AG04450 (cell line): ENCODE results near the gene TANC1. TPM values are rescaled to one million over a fixed set of nuclear protein-coding genes. Genes with fewer than 3 reads are reported as not detected.
A peak's percentile ranks its signal among the peaks of the same experiment; 100 is the strongest.
"Not testable (repeated sequence)": the region's sequence is repeated elsewhere in the genome, so short reads cannot be mapped to it uniquely, and the experiment has no call there.

ENCODE experiments used
- CTCF ChIA-PET: fragments of 300-600, 350-600 bp; formaldehyde crosslinking; extraction: SDS; loops from one replicate; lab custom pipeline; 2022; ENCODE audit warnings: antibody characterized with exemption, inconsistent platforms; lab: Charles Lee
- POLR2A ChIA-PET: fragments of 350-600 bp; formaldehyde crosslinking; extraction: SDS; loops from one replicate; lab custom pipeline; 2021; ENCODE audit warnings: antibody characterized with exemption, inconsistent platforms; lab: Yijun Ruan, JAX
- DNase-seq: peaks from one replicate; pipeline ENCODE4 v3.0.0-alpha.2; 2011; ENCODE audit warnings: low read depth, low spot score
- H3K27ac ChIP-seq: one replicate; pipeline ENCODE4 v1.5.1; 2012; ENCODE audit warnings: low read depth, low read length, control low read depth
- H3K27me3 ChIP-seq: one replicate; pipeline ENCODE4 v1.6.0; 2012; ENCODE audit warnings: low read length; ENCODE audit not compliant: control insufficient read depth, insufficient read depth
- H3K4me3 ChIP-seq: 2 replicates; pipeline ENCODE4 v1.5.1; 2011; ENCODE audit warnings: mild to moderate bottlenecking, low read depth, low read length, control low read depth
- H3K9me3 ChIP-seq: 2 replicates; pipeline ENCODE4 v1.5.1; 2012; ENCODE audit warnings: low read length; ENCODE audit not compliant: control insufficient read depth, insufficient read depth
- CTCF ChIP-seq: IDR thresholded peaks from 2 replicates; pipeline ENCODE4 v1.5.1; 2011; ENCODE audit warnings: low read depth, low read length, control low read depth, inconsistent platforms
- polyA plus RNA-seq: library from polyadenylated mRNA; depleted of rRNA; stranded (reverse); fragments of >200 nt; gene quantifications from 2 replicates; pipeline ENCODE4 v1.2.3, GENCODE V29; 2011

Gene TANC1
- polyA plus RNA-seq, 1 experiment: 28.0 TPM

DNA sequence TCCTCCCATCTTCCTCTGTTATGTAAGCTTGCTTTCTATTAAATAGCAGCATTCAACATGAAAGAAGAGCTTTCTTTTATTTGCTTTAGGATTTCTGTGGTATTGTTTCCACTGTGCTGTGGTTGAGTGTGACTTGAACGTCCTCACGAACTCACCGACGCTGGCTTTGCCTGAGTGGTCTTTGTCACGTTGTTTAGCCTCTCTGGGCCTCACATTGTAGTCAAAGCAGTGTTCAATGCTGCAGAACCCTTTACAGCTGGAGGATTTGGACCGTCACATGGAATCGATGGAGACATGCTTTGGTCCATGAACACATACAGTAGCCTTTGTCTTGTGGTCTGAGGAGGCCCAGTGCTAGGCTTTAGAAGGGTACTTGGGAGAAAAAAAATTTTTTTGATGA lies 66.3 kb downstream of the TANC1 start:
- ChIA-PET CTCF (interaction anchor here (1.0 to 1.4 kb wide), 2 partner anchors 83 to 84 kb away, joined by 4 to 7 read pairs; no protein-coding TSS in a partner anchor), POLR2A (no interaction called here)
- no peak overlapping the region for H3K27ac ChIP-seq
- H3K27me3 ChIP-seq: no peaks in the 10 kb centered on the region
- no peak for DNase-seq
- no peaks in the 10 kb centered on the region for H3K9me3 ChIP-seq
- no peak for TF ChIP-seq CTCF
- H3K4me3 ChIP-seq: no peak overlapping the region

GRCh38 chr2:159035790-159036411 lies 67.5 kb downstream of the TANC1 start:
- ChIA-PET POLR2A (no interaction called here), CTCF (interaction anchor here (0.9 to 1.6 kb wide), 2 partner anchors 9 to 83 kb away, joined by 3 to 5 read pairs; no protein-coding TSS in a partner anchor)
- Histone ChIP-seq H3K9me3 (no peaks in the 10 kb centered on the region), H3K27ac (no peak overlapping the region), H3K4me3 (no peak overlapping the region), H3K27me3 (no peaks in the 10 kb centered on the region)
- no peak for DNase-seq
- peak; percentile 28 for TF ChIP-seq CTCF

- CTCF ChIA-PET: interaction anchor here (1.6 kb wide), 1 partner anchor 83 kb away, joined by 5 read pairs; no protein-coding TSS in a partner anchor
- H3K9me3 ChIP-seq, DNase-seq, POLR2A ChIA-PET, H3K27me3 ChIP-seq, H3K4me3 ChIP-seq, H3K27ac ChIP-seq: not testable (repeated sequence)
Observed at GRCh38 chr2:159036461-159036860, 68.0 kb downstream of the TANC1 start.

DNA sequence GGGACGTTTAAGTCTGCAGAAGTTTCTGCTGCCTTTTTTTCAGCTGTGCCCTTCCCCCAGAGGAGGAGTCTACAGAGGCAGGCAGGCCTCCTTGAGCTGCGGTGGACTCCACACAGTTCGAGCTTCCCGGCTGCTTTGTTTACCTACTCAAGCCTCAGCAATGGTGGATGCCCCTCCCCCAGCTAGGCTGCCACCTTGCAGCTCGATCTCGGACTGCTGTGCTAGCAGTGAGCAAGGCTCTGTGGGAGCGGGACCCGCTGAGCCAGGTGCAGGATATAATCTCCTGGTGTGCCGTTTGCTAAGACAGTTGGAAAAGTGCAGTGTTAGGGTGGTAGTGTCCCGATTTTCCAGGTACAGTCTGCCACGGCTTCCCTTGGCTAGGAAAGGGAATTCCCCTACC lies 72.9 kb downstream of the TANC1 start:
- POLR2A ChIA-PET, DNase-seq, CTCF ChIA-PET, H3K27ac ChIP-seq, H3K4me3 ChIP-seq, H3K9me3 ChIP-seq, H3K27me3 ChIP-seq: not testable (repeated sequence)

- no peak overlapping the region for H3K27ac ChIP-seq
- ChIA-PET CTCF (interaction anchor here (0.7 to 1.2 kb wide), 2 partner anchors 77 kb away, joined by 3 read pairs; no protein-coding TSS in a partner anchor), POLR2A (no interaction called here)
- H3K4me3 ChIP-seq: no peak overlapping the region
- no peak for TF ChIP-seq CTCF
- DNase-seq: no peak
- H3K9me3 ChIP-seq: peaks cover 9% of the 10 kb centered on the region
- H3K27me3 ChIP-seq: no peaks in the 10 kb centered on the region
Observed at GRCh38 chr2:159042115-159042850, 73.8 kb downstream of the TANC1 start.

DNA sequence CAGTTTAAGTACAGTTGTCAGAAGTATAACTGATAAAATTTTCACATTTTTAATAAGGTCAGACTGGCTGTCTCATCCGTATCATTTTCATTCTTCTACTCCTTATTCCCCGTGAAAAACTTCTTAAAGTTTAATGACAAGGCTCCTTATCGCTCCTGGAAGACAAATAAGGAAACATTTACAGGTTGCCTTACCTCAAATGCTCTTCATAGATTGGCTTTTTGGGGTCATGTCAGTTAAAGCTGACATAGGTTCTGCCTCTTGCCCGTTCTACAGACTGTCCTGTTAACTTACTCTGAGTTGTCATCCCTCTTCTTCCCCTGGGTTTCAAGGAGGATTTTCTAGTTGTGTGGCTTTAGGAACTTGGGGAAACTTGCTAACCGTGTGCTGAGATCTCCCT lies 75.3 kb downstream of the TANC1 start:
- no peak overlapping the region for H3K4me3 ChIP-seq
- H3K9me3 ChIP-seq: peaks cover 9% of the 10 kb centered on the region
- TF ChIP-seq CTCF: no peak
- no peak overlapping the region for H3K27ac ChIP-seq
- POLR2A ChIA-PET: no interaction called here
- CTCF ChIA-PET: interaction anchor here (0.9 to 1.5 kb wide), 2 partner anchors 74 to 75 kb away, joined by 3 to 4 read pairs; no protein-coding TSS in a partner anchor
- no peaks in the 10 kb centered on the region for H3K27me3 ChIP-seq
- no peak for DNase-seq
